Measurements from ENCODE around the gene PTPN7.
A peak's percentile ranks its signal among the peaks of the same experiment; 100 is the strongest.
"Not testable (repeated sequence)": the region's sequence is repeated elsewhere in the genome, so short reads cannot be mapped to it uniquely, and the experiment has no call there.

The PTPN7 gene

GRCh38 chr1:202189001-202189790 is 28.8 kb upstream of the PTPN7 start:
- peak; percentile 34 to 44 for DNase-seq

- DNase-seq, result no peak
Observed at GRCh38 chr1:202187697-202188407, 27.4 kb upstream of the PTPN7 start.

GRCh38 chr1:202187041-202187671 is 26.8 kb upstream of the PTPN7 start:
- DNase-seq, result no peak

- DNase-seq, result no peak
Observed at GRCh38 chr1:202186327-202186726, 25.9 kb upstream of the PTPN7 start.

GRCh38 chr1:202184750-202185460 is 24.5 kb upstream of the PTPN7 start:
- DNase-seq, result peak; percentile 37 to 65

- DNase-seq, result no peak
Observed at GRCh38 chr1:202182040-202182877, 21.9 kb upstream of the PTPN7 start.

- DNase-seq, result no peak
Observed at GRCh38 chr1:202181586-202181985, 21.2 kb upstream of the PTPN7 start.

- DNase-seq, result not testable (repeated sequence)
Observed at GRCh38 chr1:202180751-202181139, 20.3 kb upstream of the PTPN7 start.

GRCh38 chr1:202179828-202180750 is 19.7 kb upstream of the PTPN7 start:
- DNase-seq, result no peak

GRCh38 chr1:202176949-202177927 is 16.8 kb upstream of the PTPN7 start:
- no peak for DNase-seq

GRCh38 chr1:202173993-202174392 is 13.6 kb upstream of the PTPN7 start:
- no peak for DNase-seq

- no peak for DNase-seq
Observed at GRCh38 chr1:202172015-202172355, 11.6 kb upstream of the PTPN7 start.

- DNase-seq, result no peak
Observed at GRCh38 chr1:202171292-202172014, 11.1 kb upstream of the PTPN7 start.

GRCh38 chr1:202170726-202171125 is 10.3 kb upstream of the PTPN7 start:
- DNase-seq, result no peak

GRCh38 chr1:202168861-202169260 is 8.5 kb upstream of the PTPN7 start:
- no peak for DNase-seq

- no peak for DNase-seq
Observed at GRCh38 chr1:202167708-202168415, 7.5 kb upstream of the PTPN7 start.

- DNase-seq, result not testable (repeated sequence)
Observed at GRCh38 chr1:202167054-202167453, 6.7 kb upstream of the PTPN7 start.
